OCI-LY3 (cell line): Measurements from ENCODE around the gene DENND1A.

Experiments used
- H2AFZ ChIP-seq: fragments of 200-600, 300-600 bp; shearing (Covaris generic); 2 replicates; pipeline ENCODE4 v1.6.0; 2014; ENCODE audit warnings: antibody characterized with exemption, low read depth, low read length
- H3K27ac ChIP-seq: fragments of 200-600, 300-600 bp; sonication (generic); 2 replicates; pipeline ENCODE4 v1.5.1; 2014; ENCODE audit warnings: mild to moderate bottlenecking, low read length, moderate library complexity, mixed read lengths
- H3K27me3 ChIP-seq: fragments of 200-600, 300-600 bp; sonication (generic); 2 replicates; pipeline ENCODE4 v1.6.1; 2014; ENCODE audit warnings: low read depth, low read length, mixed read lengths
- H3K36me3 ChIP-seq: fragments of 200-600, 300-600 bp; sonication (generic); replicated peaks from 2 replicates; pipeline ENCODE3; 2014; ENCODE audit warnings: low read depth, low read length, mixed read lengths
- H3K4me1 ChIP-seq: fragments of 300-600, 200-600 bp; sonication (generic); 2 replicates; pipeline ENCODE4 v1.6.1; 2014; ENCODE audit warnings: low read length, mixed read lengths
- H3K4me2 ChIP-seq: fragments of 200-600, 300-600 bp; sonication (generic); 2 replicates; pipeline ENCODE4 v1.6.1; 2014; ENCODE audit warnings: low read length, mixed read lengths
- H3K4me3 ChIP-seq: fragments of 300-600, 200-600 bp; sonication (generic); 2 replicates; pipeline ENCODE4 v1.5.1; 2014; ENCODE audit warnings: antibody characterized with exemption, mild to moderate bottlenecking, low read length, moderate library complexity
- H3K79me2 ChIP-seq: fragments of 300-600, 200-600 bp; shearing (Covaris generic); 2 replicates; pipeline ENCODE4 v1.6.1; 2014; ENCODE audit warnings: mild to moderate bottlenecking, low read length, mixed read lengths
- H3K9ac ChIP-seq: fragments of 300-600, 200-600 bp; shearing (Covaris generic); 2 replicates; pipeline ENCODE4 v1.6.0; 2014; ENCODE audit warnings: mild to moderate bottlenecking, low read length, moderate library complexity
- H3K9me3 ChIP-seq: fragments of 200-600, 300-600 bp; shearing (Covaris generic); 2 replicates; pipeline ENCODE4 v1.6.1; 2014; ENCODE audit warnings: low read length, mixed read lengths; ENCODE audit not compliant: insufficient read depth
- H4K20me1 ChIP-seq: fragments of 200-600, 300-600 bp; sonication (generic); 2 replicates; pipeline ENCODE4 v1.6.1; 2016; ENCODE audit warnings: low read length, mixed read lengths; ENCODE audit not compliant: insufficient read depth
- CTCF ChIP-seq: fragments of 200-600, 300-600 bp; sonication (generic); IDR thresholded peaks from 2 replicates; pipeline ENCODE4 v1.5.1; 2014; ENCODE audit warnings: antibody characterized with exemption, low read length, low read depth
- EZH2phosphoT487 ChIP-seq: fragments of 200-600 bp; shearing (Covaris generic); IDR thresholded peaks from 2 replicates; pipeline ENCODE4 v1.6.1; 2018; ENCODE audit warnings: antibody characterized with exemption, mixed run types, low read depth

The DENND1A gene

DNA sequence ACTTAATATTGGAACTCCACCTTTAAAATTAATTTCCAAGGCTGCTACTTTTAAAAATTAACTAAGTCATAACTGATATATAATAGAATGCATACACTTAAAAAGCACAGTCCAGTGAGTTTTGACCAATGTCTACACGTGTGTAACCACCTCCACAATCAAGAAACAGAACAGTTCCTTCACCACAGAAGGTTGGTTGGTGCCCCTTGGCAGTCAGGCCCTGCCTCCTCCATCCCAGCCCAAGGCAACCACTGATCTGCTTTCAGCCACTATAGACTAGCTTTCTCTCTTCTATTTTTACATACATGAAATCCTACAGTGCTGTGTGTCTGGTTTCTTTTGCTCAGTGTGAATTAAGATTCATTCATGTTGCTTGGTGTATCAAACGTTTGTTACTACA is 358.7 kb downstream of the DENND1A start:
- H4K20me1 ChIP-seq = no peaks in the 10 kb centered on the region
- H3K4me2 ChIP-seq = no peak overlapping the region
- no peak overlapping the region for H3K9ac ChIP-seq
- no peak overlapping the region for H2AFZ ChIP-seq
- H3K9me3 ChIP-seq = no peaks in the 10 kb centered on the region
- TF ChIP-seq CTCF = no peak
- no peak for TF ChIP-seq EZH2phosphoT487
- H3K4me1 ChIP-seq = no peaks in the 10 kb centered on the region
- no peak overlapping the region for H3K4me3 ChIP-seq
- no peak overlapping the region for H3K27ac ChIP-seq
- H3K36me3 ChIP-seq = peaks cover 5% of the 10 kb centered on the region
- no peaks in the 10 kb centered on the region for H3K27me3 ChIP-seq
- H3K79me2 ChIP-seq = no peaks in the 10 kb centered on the region

GRCh38 chr9:123568691-123569688 is 360.9 kb downstream of the DENND1A start:
- H3K9me3 ChIP-seq = no peaks in the 10 kb centered on the region
- no peak overlapping the region for H2AFZ ChIP-seq
- no peaks in the 10 kb centered on the region for H3K36me3 ChIP-seq
- H3K4me3 ChIP-seq = no peak overlapping the region
- no peak overlapping the region for H3K9ac ChIP-seq
- no peak overlapping the region for H3K4me2 ChIP-seq
- TF ChIP-seq CTCF (no peak), EZH2phosphoT487 (no peak)
- peaks cover 5% of the 10 kb centered on the region; the same call in 1 of the 2 replicates for H4K20me1 ChIP-seq
- H3K27me3 ChIP-seq = no peaks in the 10 kb centered on the region
- H3K27ac ChIP-seq = no peak overlapping the region
- no peaks in the 10 kb centered on the region for H3K79me2 ChIP-seq
- H3K4me1 ChIP-seq = peaks cover 7% of the 10 kb centered on the region

DNA sequence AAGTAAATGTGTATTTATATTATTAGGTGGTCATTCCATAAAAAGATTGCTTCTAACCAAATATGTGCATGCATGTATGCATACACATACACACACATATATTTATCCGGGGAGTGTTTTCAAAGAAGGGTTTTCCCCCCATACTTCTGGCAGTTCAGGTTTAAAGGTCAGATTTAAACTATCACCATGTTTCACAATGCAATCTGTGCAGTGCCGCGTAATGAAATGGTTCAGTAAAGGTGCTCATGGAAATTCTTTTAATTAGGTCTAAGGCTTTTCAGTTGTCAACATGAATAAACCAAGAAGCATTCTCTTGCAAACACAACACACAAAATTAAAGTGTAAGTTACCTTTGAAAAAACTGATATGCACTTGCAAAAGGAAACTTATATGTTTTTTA is 362.9 kb downstream of the DENND1A start:
- H3K4me2 ChIP-seq = no peak overlapping the region
- H3K27me3 ChIP-seq = no peaks in the 10 kb centered on the region
- no peak overlapping the region for H3K4me3 ChIP-seq
- no peak for TF ChIP-seq CTCF
- TF ChIP-seq EZH2phosphoT487 = no peak
- no peak overlapping the region for H2AFZ ChIP-seq
- no peak overlapping the region for H3K9ac ChIP-seq
- no peaks in the 10 kb centered on the region for H3K79me2 ChIP-seq
- H3K9me3 ChIP-seq = no peaks in the 10 kb centered on the region
- H3K27ac ChIP-seq = no peak overlapping the region
- H3K4me1 ChIP-seq = peaks cover 7% of the 10 kb centered on the region
- H3K36me3 ChIP-seq = peaks cover under 1% of the 10 kb centered on the region
- peaks cover 8% of the 10 kb centered on the region; the same call in 1 of the 2 replicates for H4K20me1 ChIP-seq

DNA sequence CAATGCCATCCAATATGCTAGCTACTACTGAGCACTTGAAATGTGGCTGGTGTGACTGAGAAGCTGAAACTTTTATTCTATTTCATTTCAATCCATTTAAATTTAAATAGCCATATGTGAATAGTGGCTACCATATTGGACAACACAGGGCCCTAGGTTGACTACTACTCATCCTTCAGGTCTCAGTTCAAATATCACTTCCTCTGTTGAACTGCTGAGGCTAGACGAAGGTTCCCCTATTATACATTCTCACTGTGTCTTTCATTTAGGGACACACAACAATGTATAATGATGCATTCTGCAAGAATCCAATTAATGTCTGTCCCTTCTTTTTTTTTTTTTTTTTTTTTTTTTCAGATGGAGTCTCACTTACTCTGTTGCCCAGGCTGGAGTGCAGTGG is 365.3 kb downstream of the DENND1A start:
- Histone ChIP-seq H4K20me1 (peaks cover 8% of the 10 kb centered on the region; the same call in 1 of the 2 replicates), H3K9ac (no peak overlapping the region), H3K27me3 (no peaks in the 10 kb centered on the region), H3K9me3 (no peaks in the 10 kb centered on the region), H3K4me2 (no peak overlapping the region), H3K4me1 (peaks cover 7% of the 10 kb centered on the region), H3K27ac (no peak overlapping the region), H3K36me3 (peaks cover 16% of the 10 kb centered on the region), H3K4me3 (no peak overlapping the region), H2AFZ (no peak overlapping the region), H3K79me2 (no peaks in the 10 kb centered on the region)
- no peak for TF ChIP-seq EZH2phosphoT487
- no peak for TF ChIP-seq CTCF
